Large intestine (tissue), 3 donors: ENCODE data around the gene MDM4. TPM values are rescaled to one million over a fixed set of nuclear protein-coding genes. Genes with fewer than 3 reads are reported as not detected.

Experiments used
- DNase-seq, 2 donors: peaks; one replicate each; pipeline versions ENCODE4 v3.0.0 to v3.0.0-alpha.2; 2013
- H3K27ac ChIP-seq: one replicate; pipeline ENCODE4 v1.5.1; 2013; ENCODE audit warnings: low read length
- H3K27me3 ChIP-seq: 2 replicates; pipeline ENCODE4 v1.6.1; 2013; ENCODE audit warnings: low read length; ENCODE audit not compliant: control insufficient read depth, insufficient read depth
- H3K36me3 ChIP-seq: 2 replicates; pipeline ENCODE4 v1.6.1; 2013; ENCODE audit warnings: low read length; ENCODE audit not compliant: control insufficient read depth, insufficient read depth
- H3K4me1 ChIP-seq: one replicate; pipeline ENCODE4 v1.6.1; 2013; ENCODE audit warnings: low read length; ENCODE audit not compliant: control insufficient read depth, insufficient read depth
- H3K4me3 ChIP-seq: one replicate; pipeline ENCODE4 v1.5.1; 2013; ENCODE audit warnings: low read length
- H3K9me3 ChIP-seq: one replicate; pipeline ENCODE4 v1.6.1; 2013; ENCODE audit warnings: mild to moderate bottlenecking, low read depth, low read length, moderate library complexity; ENCODE audit not compliant: control insufficient read depth
- WGBS: methylation state at CpG from one replicate; pipeline ENCODE4 v1.1.5; 2013; ENCODE audit warnings: low lambda C conversion rate; ENCODE audit not compliant: insufficient coverage; 5-methylcytosine and 5-hydroxymethylcytosine counted together
- polyA plus RNA-seq: library from polyadenylated mRNA; unstranded; fragments of 120-200 nt; gene quantifications from one replicate; pipeline ENCODE4 v1.2.1, GENCODE V29; 2013

MDM4 gene
- polyA plus RNA-seq, 1 donor: 40.1 TPM

DNA sequence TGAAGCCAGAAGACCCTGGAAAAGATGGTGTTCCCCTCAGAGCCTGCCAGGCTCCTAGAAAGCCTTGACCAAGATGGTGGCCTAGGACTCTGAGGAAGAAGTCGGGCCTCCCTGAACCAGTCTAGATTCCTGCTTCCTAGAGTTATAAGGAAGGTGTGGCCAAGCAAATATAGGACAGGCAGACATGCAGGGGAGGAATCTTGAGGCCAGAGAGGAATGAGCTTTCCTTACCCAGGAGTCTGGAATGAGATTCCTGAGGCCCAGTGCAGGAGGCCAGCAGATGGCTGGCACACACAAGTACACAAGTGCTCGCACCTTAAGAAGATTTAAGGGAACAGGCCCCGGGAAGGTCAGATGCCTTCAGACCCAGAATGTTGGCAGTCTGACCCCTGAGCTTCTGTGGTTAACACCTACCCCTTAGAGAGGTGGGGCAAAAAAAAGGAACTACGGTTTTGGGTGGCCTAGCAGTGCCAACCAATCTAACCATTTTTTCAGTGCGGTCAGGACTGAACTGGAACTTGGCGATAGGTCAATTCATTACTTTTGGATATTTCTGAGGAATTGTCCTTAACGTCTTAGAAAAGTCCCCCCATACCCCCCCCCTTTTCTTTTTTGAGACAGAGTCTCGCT lies 73.3 kb downstream of the MDM4 start:
- no peak for DNase-seq
- Histone ChIP-seq H3K4me1 (no peaks in the 10 kb centered on the region), H3K4me3 (no peak overlapping the region), H3K27me3 (no peaks in the 10 kb centered on the region), H3K9me3 (no peaks in the 10 kb centered on the region), H3K27ac (no peak overlapping the region), H3K36me3 (no peaks in the 10 kb centered on the region)
- WGBS: no CpG with 5 or more reads among the region's 8 CpGs

GRCh38 chr1:204591473-204592090 lies 75.4 kb downstream of the MDM4 start:
- H3K36me3 ChIP-seq: no peaks in the 10 kb centered on the region
- H3K4me3 ChIP-seq: no peak overlapping the region
- 20% methylated on average over 1 of the region's 3 CpGs for WGBS
- no peak for DNase-seq
- H3K27me3 ChIP-seq: no peaks in the 10 kb centered on the region
- no peaks in the 10 kb centered on the region for H3K9me3 ChIP-seq
- no peak overlapping the region for H3K27ac ChIP-seq
- H3K4me1 ChIP-seq: no peaks in the 10 kb centered on the region

DNA sequence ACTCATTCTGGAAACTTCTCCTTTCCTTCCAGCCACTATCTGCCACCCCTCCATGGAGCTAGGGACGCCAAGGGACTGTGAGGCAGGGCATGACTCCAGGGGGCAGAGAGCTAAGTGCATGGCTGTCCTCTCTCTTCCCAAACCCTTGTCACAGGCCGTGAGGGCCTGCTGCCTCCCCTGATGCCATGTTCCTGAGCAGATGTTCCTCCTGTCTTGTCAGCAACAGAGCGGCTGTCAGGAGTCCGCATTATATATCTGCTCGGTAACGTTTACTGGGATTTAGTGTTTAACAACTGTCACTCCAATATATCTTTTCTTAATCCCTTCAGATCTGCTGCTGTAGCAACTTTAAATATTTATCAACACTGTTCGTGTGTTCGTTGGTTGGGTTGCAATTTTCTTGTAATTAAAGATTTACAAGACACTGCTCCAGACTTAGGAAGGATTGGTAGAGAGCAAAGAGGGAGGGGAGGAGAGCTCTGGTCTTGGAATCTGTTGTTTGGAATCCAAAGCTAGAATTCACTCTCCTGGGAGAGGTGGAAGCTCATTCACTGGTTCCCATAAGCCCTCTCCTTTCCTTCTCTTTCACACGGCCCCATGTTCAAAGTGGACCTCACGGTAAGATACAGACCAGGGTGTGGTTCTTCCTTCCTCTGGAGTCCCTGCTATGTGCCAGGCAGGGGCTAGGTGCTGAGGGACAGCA lies 76.2 kb downstream of the MDM4 start:
- no peak for DNase-seq
- no peaks in the 10 kb centered on the region for H3K9me3 ChIP-seq
- H3K36me3 ChIP-seq: no peaks in the 10 kb centered on the region
- H3K27ac ChIP-seq: no peak overlapping the region
- no peaks in the 10 kb centered on the region for H3K27me3 ChIP-seq
- H3K4me3 ChIP-seq: no peak overlapping the region
- H3K4me1 ChIP-seq: no peaks in the 10 kb centered on the region
- no CpG with 5 or more reads among the region's 10 CpGs for WGBS

- WGBS: 93% methylated on average over 2 of the region's 4 CpGs
- H3K36me3 ChIP-seq: no peaks in the 10 kb centered on the region
- H3K27me3 ChIP-seq: no peaks in the 10 kb centered on the region
- peaks cover 5% of the 10 kb centered on the region for H3K4me1 ChIP-seq
- H3K4me3 ChIP-seq: no peak overlapping the region
- no peak overlapping the region for H3K27ac ChIP-seq
- no peaks in the 10 kb centered on the region for H3K9me3 ChIP-seq
- no peak for DNase-seq
These were observed 82.2 kb downstream of the MDM4 start for GRCh38 chr1:204598319-204598969.

GRCh38 chr1:204599098-204599497 lies 82.9 kb downstream of the MDM4 start:
- WGBS: no CpG with 5 or more reads among the region's 8 CpGs
- no peaks in the 10 kb centered on the region for H3K9me3 ChIP-seq
- H3K4me1 ChIP-seq: peaks cover 6% of the 10 kb centered on the region
- H3K27ac ChIP-seq: no peak overlapping the region
- DNase-seq: no peak
- H3K4me3 ChIP-seq: no peak overlapping the region
- H3K27me3 ChIP-seq: no peaks in the 10 kb centered on the region
- no peaks in the 10 kb centered on the region for H3K36me3 ChIP-seq

GRCh38 chr1:204599596-204599995 lies 83.4 kb downstream of the MDM4 start:
- Histone ChIP-seq H3K36me3 (no peaks in the 10 kb centered on the region), H3K4me1 (peaks cover 6% of the 10 kb centered on the region), H3K27ac (no peak overlapping the region), H3K4me3 (no peak overlapping the region), H3K9me3 (no peaks in the 10 kb centered on the region), H3K27me3 (no peaks in the 10 kb centered on the region)
- no peak for DNase-seq
- no CpG with 5 or more reads among the region's 10 CpGs for WGBS

- whole genome bisulfite sequencing: no CpG with 5 or more reads among the region's 5 CpGs
- no peaks in the 10 kb centered on the region for H3K36me3 ChIP-seq
- no peak for DNase-seq
- no peak overlapping the region for H3K4me3 ChIP-seq
- H3K4me1 ChIP-seq: peaks cover 6% of the 10 kb centered on the region
- H3K9me3 ChIP-seq: no peaks in the 10 kb centered on the region
- no peaks in the 10 kb centered on the region for H3K27me3 ChIP-seq
- H3K27ac ChIP-seq: no peak overlapping the region
These were observed 84.0 kb downstream of the MDM4 start for GRCh38 chr1:204600203-204600602.

DNA sequence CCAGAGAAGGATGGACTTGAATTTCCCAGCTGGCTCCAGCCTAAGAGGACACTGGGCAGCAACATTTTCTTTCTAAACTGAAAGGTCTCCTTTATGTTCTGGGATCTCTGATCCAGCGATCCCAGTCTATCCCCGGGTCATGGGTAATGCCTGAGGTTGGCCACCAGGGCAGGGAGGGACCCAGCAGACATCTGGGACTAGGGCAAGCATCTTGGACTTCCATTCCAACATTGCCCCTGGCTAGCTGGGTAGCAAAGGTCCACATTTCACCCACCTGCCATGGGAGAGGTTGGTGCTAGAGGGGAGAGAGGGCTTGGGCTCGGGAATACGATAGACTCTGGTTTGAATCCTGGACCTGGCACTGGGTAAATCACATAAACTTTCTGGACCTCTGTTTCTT lies 84.8 kb downstream of the MDM4 start:
- Histone ChIP-seq H3K9me3 (no peaks in the 10 kb centered on the region), H3K4me1 (peaks cover 6% of the 10 kb centered on the region), H3K27ac (no peak overlapping the region), H3K4me3 (no peak overlapping the region), H3K27me3 (peaks cover 3% of the 10 kb centered on the region), H3K36me3 (no peaks in the 10 kb centered on the region)
- no CpG with 5 or more reads among the region's 4 CpGs for WGBS
- DNase-seq: no peak

DNA sequence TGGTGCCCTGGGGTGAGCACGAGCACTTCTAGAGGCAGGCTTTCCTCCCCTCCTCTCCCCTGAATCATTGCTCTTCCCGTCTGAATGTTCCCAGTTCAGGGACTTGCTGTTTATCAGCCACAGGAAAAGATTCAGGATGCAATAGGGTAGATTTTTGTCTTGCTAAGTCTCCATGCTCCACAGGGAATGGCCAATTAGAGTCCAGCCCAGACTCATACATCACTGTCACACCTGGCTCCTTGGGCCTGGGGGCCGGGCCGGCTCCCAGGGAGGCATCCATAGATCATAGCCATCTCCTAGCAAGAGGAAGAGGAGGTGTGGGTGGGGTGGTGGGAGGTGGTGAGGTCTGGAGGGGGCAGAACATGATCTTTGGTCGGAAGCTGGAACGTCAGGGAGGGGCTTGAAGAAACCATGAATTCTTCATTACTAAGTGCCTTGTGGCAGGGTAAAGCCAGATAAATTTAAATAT lies 85.9 kb downstream of the MDM4 start:
- no peak for DNase-seq
- H3K9me3 ChIP-seq: no peaks in the 10 kb centered on the region
- WGBS: no CpG with 5 or more reads among the region's 6 CpGs
- H3K36me3 ChIP-seq: no peaks in the 10 kb centered on the region
- H3K27ac ChIP-seq: no peak overlapping the region
- peaks cover 3% of the 10 kb centered on the region for H3K27me3 ChIP-seq
- no peak overlapping the region for H3K4me3 ChIP-seq
- peaks cover 6% of the 10 kb centered on the region for H3K4me1 ChIP-seq

DNA sequence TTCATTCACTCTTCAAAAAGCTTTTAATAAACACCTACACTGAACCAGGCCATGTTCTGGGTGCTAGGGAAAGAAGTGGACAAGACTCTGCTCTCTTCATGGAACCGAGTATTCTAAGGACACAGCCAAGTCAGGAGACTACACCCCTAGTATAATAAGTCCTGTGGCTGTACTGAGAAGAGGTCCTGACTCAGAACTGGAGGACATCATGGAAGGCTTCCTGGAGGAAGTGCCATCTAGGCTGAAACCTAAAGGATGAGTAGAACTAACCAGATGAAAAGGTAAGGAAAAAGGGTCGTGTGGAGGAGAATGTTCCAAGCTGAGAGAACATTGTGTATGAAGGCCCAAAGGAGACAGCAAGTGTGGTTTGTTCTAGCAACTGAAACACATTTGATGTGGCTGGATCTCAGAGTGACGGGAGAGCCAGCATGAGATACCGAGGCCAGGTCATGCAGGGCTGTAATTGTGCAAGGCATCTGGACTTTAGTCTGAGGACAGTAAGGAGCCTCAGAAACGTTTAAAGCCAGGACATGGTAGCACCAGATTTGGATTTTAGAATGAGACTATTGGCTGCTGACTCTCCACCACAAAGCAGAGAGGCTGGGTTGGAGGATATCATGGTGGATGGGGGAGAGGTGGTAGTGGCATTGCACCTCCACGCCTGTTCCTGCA lies 86.8 kb downstream of the MDM4 start:
- H3K36me3 ChIP-seq: no peaks in the 10 kb centered on the region
- no peaks in the 10 kb centered on the region for H3K9me3 ChIP-seq
- 100% methylated on average over 1 of the region's 6 CpGs for WGBS
- H3K27ac ChIP-seq: no peak overlapping the region
- H3K4me3 ChIP-seq: no peak overlapping the region
- H3K27me3 ChIP-seq: peaks cover 3% of the 10 kb centered on the region
- peak in 1 of 2 donors; percentile 57 for DNase-seq
- H3K4me1 ChIP-seq: peaks cover 6% of the 10 kb centered on the region
